Calu3 (cell line): ENCODE measurements around the gene MPPED2. TPM values are rescaled to one million over a fixed set of nuclear protein-coding genes. Genes with fewer than 3 reads are reported as not detected.

Source experiments
- BruUV-seq: library from RNA; stranded (reverse); fragments of 400-500 nt; replicated peaks from 2 replicates; lab custom pipeline; 2021; lab: Mats Ljungman, UMichigan
- CTCF ChIA-PET: fragments of 300-600 bp; sonication (Branson Sonifier 250); formaldehyde crosslinking; loops from one replicate; lab custom pipeline; 2022; ENCODE audit warnings: antibody characterized with exemption; lab: Charles Lee
- DNase-seq: peaks from one replicate; pipeline ENCODE4 v3.0.0; 2022
- H3K27ac Mint-ChIP-seq: one replicate; pipeline ENCODE4 v1.8.0; 2022; ENCODE audit warnings: mixed read lengths; ENCODE audit not compliant: unreplicated experiment
- H3K27me3 Mint-ChIP-seq: one replicate; pipeline ENCODE4 v1.8.0; 2022; ENCODE audit warnings: mixed read lengths; ENCODE audit not compliant: unreplicated experiment
- H3K36me3 Mint-ChIP-seq: one replicate; pipeline ENCODE4 v1.8.0; 2022; ENCODE audit warnings: mild to moderate bottlenecking, moderate library complexity, mixed read lengths; ENCODE audit not compliant: insufficient read depth, unreplicated experiment
- H3K4me1 Mint-ChIP-seq: one replicate; pipeline ENCODE4 v1.8.0; 2022; ENCODE audit warnings: mild to moderate bottlenecking, low read depth, mixed read lengths; ENCODE audit not compliant: unreplicated experiment
- H3K4me3 Mint-ChIP-seq: one replicate; pipeline ENCODE4 v1.8.0; 2022; ENCODE audit warnings: mild to moderate bottlenecking, low read depth, moderate library complexity, mixed read lengths; ENCODE audit not compliant: unreplicated experiment
- H3K9me3 Mint-ChIP-seq: one replicate; pipeline ENCODE4 v1.8.0; 2022; ENCODE audit warnings: low read depth, mixed read lengths; ENCODE audit not compliant: unreplicated experiment
- CTCF ChIP-seq: fragments of 200-600 bp; IDR thresholded peaks from one replicate; pipeline ENCODE4 v1.8.0; 2022; ENCODE audit warnings: antibody characterized with exemption; ENCODE audit not compliant: unreplicated experiment
- intact Hi-C: fragments of 100-400 bp; cut with micrococcal nuclease; formaldehyde crosslinking; loops from one replicate; pipeline ENCODE4 v1.10.0; 2022; ENCODE audit not compliant: unreplicated experiment
- total RNA-seq: library from RNA; stranded (reverse); gene quantifications from 2 replicates; pipeline ENCODE4 v1.2.3, GENCODE V29; 2022

MPPED2 gene
- total RNA-seq, 1 experiment from 2014 or later = not detected

- no peaks in the 10 kb centered on the region for H3K9me3 Mint-ChIP-seq
- no TSS peak for BruUV-seq
- H3K27me3 Mint-ChIP-seq = no peaks in the 10 kb centered on the region
- CTCF ChIA-PET = no interaction called here
- no peaks in the 10 kb centered on the region for H3K4me1 Mint-ChIP-seq
- H3K4me3 Mint-ChIP-seq = no peak overlapping the region
- no peak overlapping the region for H3K27ac Mint-ChIP-seq
- intact Hi-C loops = no loop called here
- no peak for DNase-seq
- TF ChIP-seq CTCF = no peak
- no peaks in the 10 kb centered on the region for H3K36me3 Mint-ChIP-seq
Observed at GRCh38 chr11:30553521-30554110, 32.5 kb downstream of the MPPED2 start.

DNA sequence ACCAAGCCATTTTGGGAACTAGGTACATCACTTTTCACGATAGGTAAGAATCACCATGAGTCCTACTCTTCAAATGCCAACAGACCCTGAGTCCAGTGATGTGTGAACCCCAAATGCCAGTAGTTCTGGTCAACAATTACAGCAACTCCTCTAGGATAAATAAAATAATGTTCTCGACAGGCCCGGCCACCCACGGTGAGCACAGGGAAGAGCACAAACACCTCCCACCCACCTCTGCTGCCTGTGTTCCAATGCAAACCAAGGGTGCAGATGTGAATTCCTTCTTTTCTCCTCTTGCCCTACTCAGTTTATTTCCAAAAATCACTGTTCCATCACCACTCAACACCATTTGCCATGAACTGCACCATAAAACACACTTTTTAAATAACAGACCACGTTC is 33.3 kb downstream of the MPPED2 start:
- no TSS peak for BruUV-seq
- H3K27me3 Mint-ChIP-seq = no peaks in the 10 kb centered on the region
- H3K9me3 Mint-ChIP-seq = no peaks in the 10 kb centered on the region
- H3K4me1 Mint-ChIP-seq = no peaks in the 10 kb centered on the region
- CTCF ChIA-PET = no interaction called here
- no peaks in the 10 kb centered on the region for H3K36me3 Mint-ChIP-seq
- no peak overlapping the region for H3K27ac Mint-ChIP-seq
- H3K4me3 Mint-ChIP-seq = no peak overlapping the region
- DNase-seq = no peak
- TF ChIP-seq CTCF = no peak
- intact Hi-C loops = no loop called here

GRCh38 chr11:30550022-30550542 is 36.1 kb downstream of the MPPED2 start:
- DNase-seq = no peak
- Mint-ChIP-seq H3K9me3 (peaks cover under 1% of the 10 kb centered on the region), H3K27ac (no peak overlapping the region), H3K4me1 (no peaks in the 10 kb centered on the region), H3K36me3 (no peaks in the 10 kb centered on the region), H3K4me3 (no peak overlapping the region), H3K27me3 (no peaks in the 10 kb centered on the region)
- intact Hi-C loops = no loop called here
- CTCF ChIA-PET = no interaction called here
- TF ChIP-seq CTCF = no peak
- no TSS peak for BruUV-seq

DNA sequence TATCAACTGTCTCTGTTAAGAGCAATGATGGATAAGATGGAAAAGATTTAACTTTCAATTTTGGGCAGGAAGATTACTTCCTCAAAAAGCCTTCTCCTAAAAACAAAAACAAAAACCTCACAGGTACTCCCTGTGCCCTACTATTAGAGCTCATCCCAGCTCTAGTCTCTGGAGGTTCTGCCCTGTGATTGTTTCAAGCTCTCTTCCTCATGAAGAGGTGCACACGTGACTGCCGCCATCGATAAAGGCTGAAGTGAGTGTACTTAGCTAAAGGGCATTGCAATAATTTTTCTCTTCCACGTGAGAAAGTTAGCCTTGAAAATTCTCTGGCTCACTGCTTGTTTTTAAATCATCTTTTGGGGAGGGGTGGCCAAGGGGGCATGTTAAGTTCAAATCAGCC is 36.6 kb downstream of the MPPED2 start:
- Mint-ChIP-seq H3K36me3 (no peaks in the 10 kb centered on the region), H3K27me3 (no peaks in the 10 kb centered on the region), H3K9me3 (peaks cover 6% of the 10 kb centered on the region), H3K4me1 (no peaks in the 10 kb centered on the region), H3K4me3 (no peak overlapping the region), H3K27ac (no peak overlapping the region)
- no peak for DNase-seq
- no peak for TF ChIP-seq CTCF
- intact Hi-C loops = no loop called here
- no TSS peak for BruUV-seq
- CTCF ChIA-PET = no interaction called here
